ENCODE results near the gene PRRT1. TPM values are rescaled to one million over a fixed set of nuclear protein-coding genes. Genes with fewer than 3 reads are reported as not detected.

The PRRT1 gene
- total and polyA plus RNA-seq, 4 donors, result 0.53 to 2.0 (median 0.97) TPM

GRCh38 chr6:32184084-32184640 lies 32.4 kb upstream of the PRRT1 start, which contains the start of gene AGER:
AGER (minus strand) TSS chr6:32184253; CDS start chr6:32184222, 31 bp downstream.
- H3K9me3 ChIP-seq (ENCODE audit: control insufficient read depth in 4 of 4, insufficient read depth in 3 of 4, low read length in 3 of 4), result no peaks in the 10 kb centered on the region
- WGBS, 2 donors, result 63 to 79% methylated on average over 6 of the region's 6 CpGs
- TF ChIP-seq CTCF (IDR thresholded peaks at IDR 0.05; ENCODE audit: control extremely low read depth, extremely low read depth), result no peak
- H3K27me3 ChIP-seq (ENCODE audit: control insufficient read depth in 3 of 3, insufficient read depth in 3 of 3, low read length in 2 of 3), result no peaks in the 10 kb centered on the region
- DNase-seq (peak in 1 of 3 donors; percentile 28), ATAC-seq (ENCODE audit: insufficient read depth, low FRiP score) (no peak)
- peaks cover 0 to 42% (median 19%) of the 10 kb centered on the region in 5 donors for H3K4me1 ChIP-seq (ENCODE audit: control insufficient read depth in 5 of 5, insufficient read depth in 5 of 5, low read length in 5 of 5)
- peaks cover 0 to 33% (median 26%) of the 10 kb centered on the region in 4 donors for H3K36me3 ChIP-seq (ENCODE audit: control insufficient read depth in 4 of 4, insufficient read depth in 4 of 4, low read length in 4 of 4)
- no peak within 1 kb of the TSS for H3K9ac ChIP-seq (ENCODE audit: insufficient read depth in 1 of 2, low read length in 2 of 2)
- H3K27ac ChIP-seq (ENCODE audit: low read depth in 1 of 2, low read length in 1 of 2), result peak within 1 kb of the TSS; percentile 30 to 83
- H3K4me3 ChIP-seq, result no peak within 1 kb of the TSS

GRCh38 chr6:32183483-32184083 lies 31.8 kb upstream of the PRRT1 start:
- H3K27me3 ChIP-seq (ENCODE audit: control insufficient read depth in 3 of 3, insufficient read depth in 3 of 3, low read length in 2 of 3), result no peaks in the 10 kb centered on the region
- WGBS, 2 donors, result 67 to 80% methylated on average over 15 of the region's 15 CpGs
- peaks cover 0 to 34% (median 26%) of the 10 kb centered on the region in 4 donors for H3K36me3 ChIP-seq (ENCODE audit: control insufficient read depth in 4 of 4, insufficient read depth in 4 of 4, low read length in 4 of 4)
- DNase-seq (no peak), ATAC-seq (ENCODE audit: insufficient read depth, low FRiP score) (no peak)
- H3K27ac ChIP-seq (ENCODE audit: low read depth in 1 of 2, low read length in 1 of 2), result peak overlapping the region; percentile 30 to 83
- TF ChIP-seq CTCF (IDR thresholded peaks at IDR 0.05; ENCODE audit: control extremely low read depth, extremely low read depth), result no peak
- no peaks in the 10 kb centered on the region for H3K9me3 ChIP-seq (ENCODE audit: control insufficient read depth in 4 of 4, insufficient read depth in 3 of 4, low read length in 3 of 4)
- no peak overlapping the region for H3K4me3 ChIP-seq
- no peak overlapping the region for H3K9ac ChIP-seq (ENCODE audit: insufficient read depth in 1 of 2, low read length in 2 of 2)
- H3K4me1 ChIP-seq (ENCODE audit: control insufficient read depth in 5 of 5, insufficient read depth in 5 of 5, low read length in 5 of 5), result peaks cover 0 to 42% (median 22%) of the 10 kb centered on the region in 5 donors

- DNase-seq, result no peak
- Histone ChIP-seq H3K36me3 (ENCODE audit: control insufficient read depth in 4 of 4, insufficient read depth in 4 of 4, low read length in 4 of 4) (peaks cover 0 to 34% (median 25%) of the 10 kb centered on the region in 4 donors), H3K4me1 (ENCODE audit: control insufficient read depth in 5 of 5, insufficient read depth in 5 of 5, low read length in 5 of 5) (peaks cover 0 to 37% (median 22%) of the 10 kb centered on the region in 5 donors), H3K4me3 (no peak overlapping the region), H3K9me3 (ENCODE audit: control insufficient read depth in 4 of 4, insufficient read depth in 3 of 4, low read length in 3 of 4) (no peaks in the 10 kb centered on the region), H3K9ac (ENCODE audit: insufficient read depth in 1 of 2, low read length in 2 of 2) (no peak overlapping the region), H3K27ac (ENCODE audit: low read depth in 1 of 2, low read length in 1 of 2) (peak overlapping the region; percentile 30 to 83), H3K27me3 (ENCODE audit: control insufficient read depth in 3 of 3, insufficient read depth in 3 of 3, low read length in 2 of 3) (no peaks in the 10 kb centered on the region)
- 79 to 85% methylated on average over 3 of the region's 3 CpGs for WGBS, 2 donors
- no peak for TF ChIP-seq CTCF (IDR thresholded peaks at IDR 0.05; ENCODE audit: control extremely low read depth, extremely low read depth)
- no peak for ATAC-seq (ENCODE audit: insufficient read depth, low FRiP score)
Observed at GRCh38 chr6:32183030-32183429, 31.3 kb upstream of the PRRT1 start.

Data from lung (tissue), 12 donors.